Measurements from ENCODE around the gene NDOR1.

Gene NDOR1

GRCh38 chr9:137199411-137200121 is 5.9 kb upstream of the NDOR1 start:
- no peak for DNase-seq

GRCh38 chr9:137200311-137201204 is 4.9 kb upstream of the NDOR1 start, which contains the start of gene TPRN:
TSS of gene TPRN (minus strand) at chr9:137200741. CDS start at chr9:137200711, 30 bp downstream.
- DNase-seq = peak; percentile 98

GRCh38 chr9:137201205-137201868 is 4.2 kb upstream of the NDOR1 start:
- no peak for DNase-seq

GRCh38 chr9:137202966-137203365 is 2.5 kb upstream of the NDOR1 start:
- DNase-seq = no peak

GRCh38 chr9:137204731-137205125 is 772 bp upstream of the NDOR1 start:
- no peak for DNase-seq

GRCh38 chr9:137206602-137207001 is 1.1 kb downstream of the NDOR1 start:
- DNase-seq = no peak

- DNase-seq = no peak
Observed at GRCh38 chr9:137211532-137211931, 6.0 kb downstream of the NDOR1 start.

- no peak for DNase-seq
Observed at GRCh38 chr9:137212520-137212919, 7.0 kb downstream of the NDOR1 start.

- DNase-seq = peak; percentile 11
Observed at GRCh38 chr9:137213160-137214060, 7.9 kb downstream of the NDOR1 start.

- DNase-seq = no peak
Observed at GRCh38 chr9:137214620-137215019, 9.1 kb downstream of the NDOR1 start.

- no peak for DNase-seq
Observed at GRCh38 chr9:137215196-137215986, 9.9 kb downstream of the NDOR1 start.

- no peak for DNase-seq
Observed at GRCh38 chr9:137216188-137216965, 10.9 kb downstream of the NDOR1 start.

GRCh38 chr9:137217276-137218211 is 12.0 kb downstream of the NDOR1 start:
- peak; percentile 64 for DNase-seq

- no peak for DNase-seq
Observed at GRCh38 chr9:137218212-137218753, 12.8 kb downstream of the NDOR1 start.

GRCh38 chr9:137218754-137219271 is 13.3 kb downstream of the NDOR1 start:
- DNase-seq = no peak

GRCh38 chr9:137219757-137220316 is 14.3 kb downstream of the NDOR1 start:
- DNase-seq = no peak

GRCh38 chr9:137220317-137221094 is 15.0 kb downstream of the NDOR1 start:
- no peak for DNase-seq

GRCh38 chr9:137221095-137221505 is 15.6 kb downstream of the NDOR1 start:
- no peak for DNase-seq

All from NCI-H1105 treated with DMSO at 0.1 percent for 48 hours (cell line).